GM19455 (cell line): ENCODE measurements around the gene TUBA4A.

Source experiments
- ATAC-seq: cut with Tn5 transposase; IDR thresholded peaks from one replicate; pipeline ENCODE4 v1.9.1; 2021; ENCODE audit not compliant: unreplicated experiment

Gene TUBA4A

DNA sequence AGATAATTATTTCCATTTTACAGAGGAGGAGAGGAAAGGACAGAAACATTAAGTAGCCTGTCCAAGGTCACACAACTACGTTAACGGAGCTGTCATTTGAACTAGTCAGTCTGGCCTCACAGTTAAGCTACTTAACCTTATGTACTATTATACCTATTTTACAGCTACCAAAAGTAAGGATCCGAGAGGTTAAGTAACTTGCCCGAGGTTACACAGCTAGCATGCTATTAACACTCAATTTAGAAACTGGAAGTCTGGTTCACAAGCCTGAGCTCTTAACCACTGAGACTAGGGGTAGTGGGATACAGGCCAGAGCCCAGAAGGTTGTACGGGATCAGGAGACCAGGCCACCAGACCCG, 8.9 kb downstream of the TUBA4A start:
- no peak for ATAC-seq

- ATAC-seq: no peak
These were observed 10.4 kb downstream of the TUBA4A start for GRCh38 chr2:219243291-219243761.

- no peak for ATAC-seq
These were observed 19.4 kb downstream of the TUBA4A start for GRCh38 chr2:219234331-219234730.

- no peak for ATAC-seq
These were observed 23.6 kb downstream of the TUBA4A start for GRCh38 chr2:219230059-219230540.

DNA sequence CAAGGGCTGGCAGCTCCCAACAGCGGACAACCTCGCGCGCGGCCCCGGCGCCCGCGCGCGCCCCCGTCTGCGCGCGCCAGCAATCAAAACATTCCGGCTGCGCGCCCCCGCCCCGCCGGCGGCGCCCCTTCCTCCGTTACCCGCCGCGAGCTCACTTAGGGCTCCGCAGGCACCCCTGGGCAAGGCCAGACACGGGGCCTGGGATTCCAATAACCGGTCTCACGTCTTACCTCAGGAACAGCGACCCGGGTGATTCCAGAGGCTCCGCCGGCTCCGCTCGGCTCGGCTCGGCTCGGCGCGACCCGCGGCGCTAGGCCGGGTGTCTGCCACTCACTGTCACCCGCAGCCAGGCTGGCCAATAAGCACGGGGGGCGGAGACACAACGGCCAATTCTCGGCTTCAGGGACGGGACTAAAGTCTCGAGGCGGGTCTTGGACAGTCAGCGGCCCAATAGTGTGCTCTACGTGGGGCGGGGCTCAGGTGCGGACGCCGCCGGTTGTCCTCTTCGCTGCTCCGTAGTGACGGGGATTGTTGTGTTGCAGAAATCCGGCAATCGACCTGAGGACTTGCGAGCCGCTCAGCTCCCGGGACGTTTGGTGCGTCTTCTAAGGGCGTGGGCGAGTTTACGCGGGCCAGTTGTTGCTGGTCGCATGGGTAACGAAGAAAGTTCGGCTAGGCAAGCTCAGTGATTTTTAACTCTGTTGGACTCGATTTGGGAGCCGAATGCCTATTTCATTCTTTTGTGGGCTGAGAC, 24.2 kb downstream of the TUBA4A start, which contains the start of the genes ANKZF1 and ATG9A:
TSS of gene ANKZF1 (plus strand) at position 502 of the 754 bp plus-strand sequence. CDS start 452 bp downstream, outside the sequence.
TSS of gene ATG9A (minus strand) at position 332 of the 754 bp plus-strand sequence. CDS start 1,612 bp downstream, outside the sequence.
- peak; percentile 98 for ATAC-seq

DNA sequence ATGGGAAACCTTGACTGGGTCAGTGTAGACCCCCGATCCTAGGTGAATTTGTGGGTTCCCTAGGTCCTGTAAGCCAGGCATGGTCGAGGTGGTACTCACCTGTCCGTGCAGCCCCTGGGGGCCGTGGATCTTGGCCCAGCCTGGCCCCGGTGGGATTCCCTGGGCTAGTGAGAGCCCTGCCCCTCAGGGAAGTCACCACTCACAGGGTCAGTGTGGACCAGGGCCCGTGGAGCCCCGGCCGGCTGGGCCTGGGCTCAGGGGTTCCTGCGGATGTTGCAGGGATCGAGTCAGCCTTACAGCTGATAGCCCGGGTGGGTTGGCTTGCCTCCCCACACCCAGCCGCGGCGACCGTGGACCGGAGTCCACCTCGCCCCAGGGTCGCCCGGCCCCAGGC, 24.8 kb downstream of the TUBA4A start:
- no peak for ATAC-seq

- ATAC-seq: no peak
These were observed 25.4 kb downstream of the TUBA4A start for GRCh38 chr2:219228041-219228910.

DNA sequence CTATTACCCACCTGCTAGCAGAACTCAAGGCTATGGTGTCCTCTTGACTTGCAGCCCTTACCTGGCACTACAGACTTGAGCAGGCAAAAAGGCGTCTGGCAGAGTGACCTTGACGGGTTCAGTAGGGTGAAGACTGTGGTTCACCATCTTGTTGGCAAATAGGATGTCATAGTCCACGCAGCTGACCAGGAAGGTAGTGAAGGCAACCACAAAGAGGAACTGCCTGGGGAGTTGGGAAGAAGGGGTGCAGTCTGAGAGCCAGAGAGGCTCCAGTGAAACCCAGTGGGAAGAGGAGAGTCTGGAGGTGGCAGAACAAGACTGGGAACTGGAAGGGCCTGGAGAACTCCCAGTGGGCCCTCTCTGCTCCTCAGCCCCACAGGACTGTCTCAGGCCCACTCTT, 28.4 kb downstream of the TUBA4A start:
- no peak for ATAC-seq

- no peak for ATAC-seq
These were observed 29.7 kb downstream of the TUBA4A start for GRCh38 chr2:219223831-219224610.

GRCh38 chr2:219221957-219222518, 31.7 kb downstream of the TUBA4A start:
- no peak for ATAC-seq

- ATAC-seq: no peak
These were observed 32.9 kb downstream of the TUBA4A start for GRCh38 chr2:219220652-219221402.

DNA sequence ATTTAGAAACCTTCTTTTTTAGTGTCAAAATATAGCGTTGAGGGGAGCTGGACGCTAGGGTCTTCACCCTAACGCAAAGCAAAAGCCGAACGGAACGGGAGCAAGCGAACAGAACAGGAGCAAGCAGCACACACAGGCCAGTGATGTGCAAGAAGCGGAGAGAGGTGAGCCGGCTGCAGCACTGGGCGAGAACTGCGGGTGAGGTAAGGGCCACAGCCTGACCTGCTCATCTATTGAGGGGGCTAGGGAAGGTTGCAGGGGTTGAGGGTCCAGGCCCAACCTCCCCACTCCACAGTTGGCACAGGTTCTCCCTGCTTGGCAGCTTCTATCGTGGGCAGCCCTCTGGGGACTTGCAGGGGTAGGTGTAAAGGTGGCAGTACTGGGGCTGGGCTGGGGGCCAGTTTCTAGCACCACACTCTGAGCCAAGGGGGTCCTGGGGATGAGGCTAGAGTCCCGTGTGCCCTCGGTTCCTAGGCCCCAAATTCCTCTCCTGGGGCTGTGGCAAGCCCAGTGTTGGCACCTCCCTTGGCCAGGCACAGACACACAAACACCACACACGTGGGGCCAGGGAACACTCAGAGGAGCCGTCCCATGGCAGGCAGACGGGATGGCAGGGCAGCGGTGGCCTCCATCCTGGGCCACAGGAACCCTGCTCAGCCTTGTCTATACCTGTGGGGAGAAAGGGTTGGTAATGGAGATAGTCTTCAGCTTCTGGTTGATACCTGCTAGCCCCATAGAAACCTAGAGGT, 33.8 kb downstream of the TUBA4A start:
- ATAC-seq: no peak

DNA sequence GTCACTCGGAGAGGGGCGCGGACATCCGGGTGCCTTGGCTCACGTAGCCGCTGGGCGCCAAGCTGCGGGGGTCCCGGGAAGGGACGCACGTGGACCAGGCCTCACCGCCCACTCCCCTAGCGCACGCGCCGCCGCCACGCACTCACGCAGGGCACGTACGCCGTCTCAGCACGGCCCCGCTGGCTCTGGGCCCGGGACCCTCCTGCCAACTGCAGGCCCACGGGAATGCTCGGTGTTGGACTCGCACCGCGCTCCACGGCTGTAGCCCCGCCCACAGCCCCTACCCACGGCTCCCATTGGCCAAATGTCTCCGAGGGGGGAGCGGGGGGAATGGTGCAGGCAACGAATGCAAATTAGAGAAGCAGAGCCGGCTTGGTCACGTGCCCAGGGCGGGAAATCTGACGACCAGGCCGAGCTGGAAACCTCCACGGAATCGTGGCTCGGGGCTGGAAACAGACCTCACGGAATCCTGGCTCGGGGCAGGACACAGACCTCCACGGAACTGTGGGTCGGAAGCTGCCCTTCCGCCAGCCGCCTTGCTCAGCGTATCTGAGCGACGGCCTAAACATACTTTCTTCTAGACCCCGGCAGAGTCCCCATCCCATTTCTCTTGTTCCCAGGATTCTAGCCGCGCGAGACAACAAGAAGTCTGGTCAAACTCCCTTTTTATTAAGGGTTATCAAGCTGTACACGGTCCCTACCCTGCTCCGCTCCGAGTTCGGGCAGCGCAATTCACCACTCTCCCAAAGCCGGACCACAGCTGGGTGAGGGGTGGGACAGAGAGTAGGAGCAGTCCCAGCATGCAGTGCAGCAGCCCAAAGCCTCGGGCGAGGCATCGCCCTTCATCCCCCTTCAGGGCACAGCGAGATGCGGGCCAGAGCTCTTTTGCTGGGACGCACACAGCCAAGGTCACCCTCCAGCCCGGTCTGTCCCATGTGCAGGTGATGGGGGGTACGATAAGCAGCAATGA, 34.7 kb downstream of the TUBA4A start, which contains the start of gene ABCB6:
TSS of gene ABCB6 (minus strand) at position 227 of the 970 bp plus-strand sequence. CDS start 285 bp downstream, outside the sequence.
- peak; percentile 72 for ATAC-seq

- ATAC-seq: peak; percentile 39
These were observed 35.4 kb downstream of the TUBA4A start for GRCh38 chr2:219218217-219218731.

DNA sequence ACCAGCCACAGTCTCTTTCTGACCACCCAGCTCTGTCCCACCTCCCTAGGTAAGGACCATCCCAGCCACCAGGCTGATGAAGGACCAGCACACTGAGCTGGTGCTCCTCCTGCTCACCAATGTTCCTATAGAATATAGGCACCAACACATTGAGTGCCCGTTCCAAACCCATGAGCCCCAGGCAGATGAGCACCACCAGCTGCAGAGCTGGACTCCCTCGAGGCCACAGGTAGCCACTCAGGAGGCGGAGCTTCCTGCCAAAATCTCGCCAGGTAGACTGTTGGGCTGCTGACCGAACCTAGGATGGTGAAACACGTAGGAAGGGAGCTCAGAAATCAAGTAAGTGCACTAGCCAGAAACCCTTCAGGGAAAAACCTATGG, 37.2 kb downstream of the TUBA4A start:
- no peak for ATAC-seq

DNA sequence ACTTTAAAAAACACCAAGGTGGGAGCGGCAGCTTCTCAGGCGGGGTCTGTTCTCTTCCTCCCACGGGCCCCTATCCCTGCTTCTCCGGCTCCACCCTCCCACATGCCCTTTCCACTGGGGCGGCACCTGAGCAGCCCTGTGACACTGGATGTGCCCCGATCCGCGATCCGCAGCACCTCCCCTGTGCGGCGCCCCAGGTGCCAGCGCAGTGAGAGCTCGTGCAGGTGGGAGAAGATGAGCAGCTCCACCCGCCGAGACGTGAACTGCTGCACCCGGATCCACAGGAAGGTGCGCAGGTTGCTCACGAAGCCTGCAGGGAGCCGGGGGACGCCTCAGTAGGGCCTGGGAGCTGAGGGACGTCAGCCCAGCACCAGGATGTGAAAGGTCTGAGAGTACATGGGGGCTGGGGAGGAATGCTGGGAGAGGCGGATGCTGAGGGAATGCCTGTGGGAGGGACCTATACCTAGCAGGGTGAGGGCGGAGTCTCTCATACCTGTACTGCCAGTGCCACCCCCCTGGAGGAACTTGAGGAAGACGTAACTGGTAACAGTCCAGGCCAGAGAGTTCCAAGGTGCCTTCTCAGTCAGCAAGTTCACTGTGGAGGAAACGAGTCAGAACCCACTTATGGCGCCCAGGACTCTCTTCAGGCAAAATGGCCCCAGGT, 37.7 kb downstream of the TUBA4A start:
- ATAC-seq: no peak

DNA sequence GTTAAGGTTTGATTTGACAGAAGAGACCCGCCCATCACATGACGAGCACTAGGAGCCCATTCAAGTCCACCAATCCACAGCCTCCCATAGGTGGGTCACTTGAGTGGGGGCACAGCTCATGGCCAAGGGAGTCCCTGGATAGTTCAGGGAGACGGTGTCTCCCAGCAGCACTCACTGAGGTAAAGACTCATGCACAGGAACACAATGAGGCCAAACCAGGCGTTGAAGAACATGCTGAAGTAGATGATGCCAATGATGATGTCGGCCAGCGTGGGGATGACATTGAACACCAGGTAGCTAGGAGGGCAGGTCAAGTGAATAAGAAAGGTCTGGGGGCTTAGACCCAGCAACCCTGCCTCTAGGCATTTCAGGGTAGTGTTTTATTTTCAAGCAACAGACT, 38.9 kb downstream of the TUBA4A start:
- ATAC-seq: no peak
